ENCODE results near the gene MAP2K3. TPM values are rescaled to one million over a fixed set of nuclear protein-coding genes. Genes with fewer than 3 reads are reported as not detected.

MAP2K3 gene
- total and polyA plus RNA-seq, 2 of the 8 experiments (the other 6 are each of a cell fraction or from before 2014, with no cell fraction given): 16.9 to 33.5 TPM

- H3K79me2 ChIP-seq (ENCODE audit: control insufficient read depth in 1 of 2, insufficient read depth in 2 of 2, low read length in 2 of 2): no peaks in the 10 kb centered on the region
- H3K56ac ChIP-seq (replicated peaks; ENCODE audit: insufficient read length, low read depth, low read length): peak within 1 kb of the TSS; percentile 32
- no peak within 1 kb of the TSS for H4K5ac ChIP-seq (ENCODE audit: insufficient read length, low read depth, low read length)
- H3K4me1 ChIP-seq (replicated peaks in 1 of 4; ENCODE audit: control insufficient read depth in 3 of 4, insufficient read depth in 4 of 4, low read length in 3 of 4): peaks cover 0 to 13% (median 4%) of the 10 kb centered on the region in 4 experiments; a peak in 5 of 7 replicates
- H3K4ac ChIP-seq (replicated peaks; ENCODE audit: insufficient read length, low read depth, low read length): no peak within 1 kb of the TSS
- H2AFZ ChIP-seq (ENCODE audit: low read length): peak within 1 kb of the TSS; percentile 47; the same call in 1 of the 2 replicates
- 2% methylated on average over 49 of the region's 117 CpGs; no CpG with 5 or more reads in 1 of the 2 experiments for WGBS, 2 experiments (ENCODE audit: extremely low coverage in 1 of 2, insufficient coverage in 1 of 2, insufficient read length in 1 of 2, insufficient replicate concordance in 2 of 2, low coverage in 1 of 2, low lambda C conversion rate in 2 of 2, missing lambda C conversion rate in 1 of 2)
- no peak within 1 kb of the TSS for H2BK5ac ChIP-seq (ENCODE audit: low read depth, low read length)
- H3K9ac ChIP-seq (replicated peaks in 1 of 4; ENCODE audit: extremely low read depth in 1 of 4, low read depth in 3 of 4, low read length in 3 of 4): peak within 1 kb of the TSS in 2 of 4 experiments; percentile 64 to 70; a peak in 3 of 7 replicates
- H3K27ac ChIP-seq (ENCODE audit: low read depth, low read length): no peak within 1 kb of the TSS
- ChIA-PET POLR2A (ENCODE audit: partially characterized antibody) (interaction anchor here (0.6 to 1.6 kb wide), 3 partner anchors 13 to 313 kb away, joined by 3 to 5 read pairs (median 3); partner anchors contain the start of gene USP22), CTCF (ENCODE audit: partially characterized antibody) (interaction anchor here (1.0 kb wide), 1 partner anchor 215 kb away, joined by 3 read pairs; no protein-coding TSS in a partner anchor)
- H3K36me3 ChIP-seq (ENCODE audit: control insufficient read depth in 2 of 4, insufficient read depth in 4 of 4, low read length in 3 of 4): no peaks in the 10 kb centered on the region
- no peak within 1 kb of the TSS for H3K14ac ChIP-seq (ENCODE audit: insufficient read length)
- no peaks in the 10 kb centered on the region for H3K79me1 ChIP-seq (ENCODE audit: low read depth, low read length)
- no peak within 1 kb of the TSS for H3K23ac ChIP-seq (ENCODE audit: insufficient read length)
- H2BK120ac ChIP-seq (replicated peaks; ENCODE audit: low read depth, low read length): no peak within 1 kb of the TSS
- H3K23me2 ChIP-seq (ENCODE audit: low read depth, low read length): peaks cover 6% of the 10 kb centered on the region; the same call in 1 of the 2 replicates
- no peak for FAIRE-seq
- peak; percentile 44 to 73 for DNase-seq (ENCODE audit: low read depth in 1 of 2, low spot score in 2 of 2)
- no peak within 1 kb of the TSS for H2AK5ac ChIP-seq (ENCODE audit: low read depth, low read length)
- H2BK20ac ChIP-seq (ENCODE audit: low read length): no peak within 1 kb of the TSS
- peaks cover 0 to 6% (median 4%) of the 10 kb centered on the region in 4 experiments; a peak in 2 of 7 replicates for H3K27me3 ChIP-seq (replicated peaks in 1 of 4; ENCODE audit: control insufficient read depth in 3 of 4, extremely low read depth in 1 of 4, insufficient read depth in 3 of 4, low read length in 3 of 4)
- H2BK12ac ChIP-seq (ENCODE audit: low read depth, low read length): peak within 1 kb of the TSS; percentile 43; the same call in 1 of the 2 replicates
- peak within 1 kb of the TSS; percentile 52 to 67 (median 62) for H3K4me3 ChIP-seq (ENCODE audit: extremely low read depth in 1 of 4, insufficient read depth in 2 of 4, low read depth in 3 of 4, low read length in 4 of 4)
- H3K4me2 ChIP-seq (ENCODE audit: insufficient read depth in 1 of 2, low read depth in 2 of 2, low read length in 2 of 2): peak within 1 kb of the TSS; percentile 73 to 75
- peak within 1 kb of the TSS; percentile 86; the same call in 1 of the 2 replicates for H4K8ac ChIP-seq (ENCODE audit: extremely low read depth, insufficient read depth, low read length)
- H2BK15ac ChIP-seq (ENCODE audit: low read length): peak within 1 kb of the TSS; percentile 97; the same call in 1 of the 2 replicates
- peak within 1 kb of the TSS; percentile 48; the same call in 1 of the 2 replicates for H3K18ac ChIP-seq (ENCODE audit: extremely low read depth, low read length)
- H4K20me1 ChIP-seq (replicated peaks in 1 of 2; ENCODE audit: control insufficient read depth in 1 of 2, insufficient read depth in 2 of 2, low read length in 2 of 2): peaks cover 0 to 4% of the 10 kb centered on the region in 2 experiments
- no peak within 1 kb of the TSS for H4K91ac ChIP-seq (replicated peaks; ENCODE audit: insufficient read length, low read length)
- H3K9me3 ChIP-seq (ENCODE audit: insufficient read depth in 2 of 2, low read depth in 1 of 2, low read length in 1 of 2): no peaks in the 10 kb centered on the region
- TF ChIP-seq E2F6 (IDR thresholded peaks at IDR 0.05) (peak; percentile 49; the same call in 1 of the 2 replicates), ATF3 (IDR thresholded peaks at IDR 0.05; ENCODE audit: insufficient read depth, low read depth, low read length) (0 out of 2 replicates have a peak, but pooled peaks have one; percentile 74), USF2 (IDR thresholded peaks at IDR 0.05; ENCODE audit: low read length) (peak; percentile 93), TBP (IDR thresholded peaks at IDR 0.05; ENCODE audit: low read depth, low read length) (peak; percentile 44; the same call in 1 of the 2 replicates), SIN3A (conservative IDR thresholded peaks at IDR 0.05 in 1 of 2, IDR thresholded peaks at IDR 0.05 in 1 of 2; ENCODE audit: low read depth in 1 of 2, low read length in 2 of 2) (peak in 1 of 2 experiments; percentile 81; a peak in 2 of 4 replicates), MAX (IDR thresholded peaks at IDR 0.05) (peak; percentile 26; the same call in 1 of the 2 replicates), POU5F1 (IDR thresholded peaks at IDR 0.05; ENCODE audit: low read depth, low read length) (no peak)
These were observed 31.5 kb upstream of the MAP2K3 start, which contains the start of gene NATD1 for GRCh38 chr17:21252796-21253645. NATD1 (minus strand) TSS chr17:21253410; CDS start chr17:21253264, 146 bp downstream.
